A549 (cell line): ENCODE data around the gene ACTR6. TPM values are rescaled to one million over a fixed set of nuclear protein-coding genes. Genes with fewer than 3 reads are reported as not detected.
A peak's percentile ranks its signal among the peaks of the same experiment; 100 is the strongest.

Source experiments
- ATAC-seq, 2 experiments: fragments of 200-7000 bp in 1 of 2; fragments of >200 bp in 1 of 2; cut with Nextera tagmentation in 1 of 2; cut with Tn5 transposase in 1 of 2; 3 replicates each; pipeline versions ENCODE4 v1.8.0 to v1.9.1; 2018 to 2020; ENCODE audit warnings: mild to moderate bottlenecking in 1 of 2, moderate library complexity in 1 of 2
- CTCF ChIA-PET: fragments of 300-600 bp; sonication (Branson Sonifier 250); formaldehyde crosslinking; extraction: SDS; loops from one replicate; lab custom pipeline; 2021; ENCODE audit warnings: antibody characterized with exemption, inconsistent platforms; lab: Yijun Ruan, JAX
- POLR2A ChIA-PET: fragments of 350-600 bp; formaldehyde crosslinking; extraction: SDS; loops from one replicate; lab custom pipeline; 2021; ENCODE audit warnings: antibody characterized with exemption, inconsistent platforms; lab: Yijun Ruan, JAX
- DNase-seq, 2 experiments: peaks; one replicate each; pipeline versions ENCODE4 v3.0.0 to v3.0.0-alpha.2; 2011 to 2016; ENCODE audit warnings: low read depth in 1 of 2, low spot score in 1 of 2
- FAIRE-seq: peaks from 2 replicates; lab custom pipeline; 2011; peaks lifted over from hg19 to GRCh38; lab: Jason Lieb, UNC
- H3K27ac ChIP-seq, 2 experiments: fragments of >200 bp; sonication (Bioruptor Twin); formaldehyde crosslinking; 3 replicates each; pipeline ENCODE4 v1.5.1; 2016 to 2017
- H3K4me1 ChIP-seq: fragments of >200 bp; sonication (Bioruptor Twin); formaldehyde crosslinking; 3 replicates; pipeline ENCODE4 v1.6.1; 2016
- H3K4me2 ChIP-seq: fragments of >200 bp; sonication (Bioruptor Twin); formaldehyde crosslinking; 3 replicates; pipeline ENCODE4 v1.6.1; 2016
- H3K4me3 ChIP-seq: fragments of >200 bp; sonication (Bioruptor Twin); formaldehyde crosslinking; 3 replicates; pipeline ENCODE4 v1.5.1; 2016
- H3K9me3 ChIP-seq: fragments of >200 bp; sonication (Bioruptor Twin); formaldehyde crosslinking; 3 replicates; pipeline ENCODE4 v1.6.1; 2016
- CBX2 ChIP-seq: fragments of 200-600 bp; sonication (generic); IDR thresholded peaks from 2 replicates; pipeline ENCODE4 v1.6.1; 2016; ENCODE audit warnings: low read depth, mild to moderate bottlenecking, borderline replicate concordance
- CBX8 ChIP-seq: fragments of 200-600 bp; sonication (generic); IDR thresholded peaks from 2 replicates; pipeline ENCODE4 v1.6.1; 2016
- CEBPB ChIP-seq, 2 experiments: fragments of >200 bp in 1 of 2; sonication (Bioruptor Twin) in 1 of 2; formaldehyde crosslinking in 1 of 2; IDR thresholded peaks; 2 replicates each; pipeline ENCODE4 v1.6.1; 2012 to 2016
- EHMT2 ChIP-seq: fragments of 200-600 bp; sonication (generic); IDR thresholded peaks from 2 replicates; pipeline ENCODE4 v1.6.1; 2016; ENCODE audit warnings: antibody characterized with exemption, low read depth, mild to moderate bottlenecking, moderate library complexity
- ESRRA ChIP-seq: fragments of 150-350 bp; IDR thresholded peaks from 2 replicates; pipeline ENCODE4 v1.6.1; 2014; ENCODE audit warnings: mild to moderate bottlenecking, low read length, borderline replicate concordance
- FOXS1 ChIP-seq: fragments of 250-450 bp; sonication (Bioruptor Pico); IDR thresholded peaks from 2 replicates; pipeline ENCODE4 v1.5.0; 2020; ENCODE audit warnings: mild to moderate bottlenecking, moderate library complexity
- HES2 ChIP-seq: fragments of >200 bp; sonication (Bioruptor Twin); formaldehyde crosslinking; IDR thresholded peaks from 2 replicates; pipeline ENCODE4 v1.6.1; 2016
- HOXB5 ChIP-seq: fragments of 250-450 bp; sonication (Bioruptor Pico); IDR thresholded peaks from 2 replicates; pipeline ENCODE4 v1.5.0; 2020; ENCODE audit warnings: mild to moderate bottlenecking, moderate library complexity
- KDM1A ChIP-seq: fragments of 200-600 bp; sonication (generic); IDR thresholded peaks from 2 replicates; pipeline ENCODE4 v1.6.1; 2016; ENCODE audit warnings: low read depth, mild to moderate bottlenecking
- MAX ChIP-seq: IDR thresholded peaks from 2 replicates; pipeline ENCODE4 v1.6.1; 2012
- NFE2L2 ChIP-seq: fragments of 150-350 bp; conservative IDR thresholded peaks from 2 replicates; pipeline ENCODE4 v1.6.1; 2014; ENCODE audit warnings: low read length
- PHF8 ChIP-seq: fragments of 200-600 bp; sonication (generic); IDR thresholded peaks from 2 replicates; pipeline ENCODE4 v1.6.1; 2016; ENCODE audit warnings: low read depth, mild to moderate bottlenecking, antibody characterized with exemption, moderate library complexity, borderline replicate concordance
- POLR2A ChIP-seq: IDR thresholded peaks from 2 replicates; pipeline ENCODE4 v1.6.1; 2012; ENCODE audit warnings: mild to moderate bottlenecking, low read length
- POLR2AphosphoS2 ChIP-seq: conservative IDR thresholded peaks from 2 replicates; pipeline ENCODE4 v1.6.1; 2012; ENCODE audit warnings: low read length, improper control_type of control experiment, inconsistent platforms
- RARB ChIP-seq: fragments of 250-450 bp; sonication (Bioruptor Pico); IDR thresholded peaks from 2 replicates; pipeline ENCODE4 v1.8.0; 2021; ENCODE audit warnings: mild to moderate bottlenecking, moderate library complexity
- RCOR1 ChIP-seq: fragments of 150-350 bp; IDR thresholded peaks from 2 replicates; pipeline ENCODE4 v1.6.1; 2014; ENCODE audit warnings: antibody characterized with exemption, low read length, low read depth
- ZNF302 ChIP-seq: fragments of 250-450 bp; sonication (Bioruptor Pico); IDR thresholded peaks from 2 replicates; pipeline ENCODE4 v1.9.0; 2021; ENCODE audit warnings: inconsistent platforms, mild to moderate bottlenecking, moderate library complexity
- ZSCAN20 ChIP-seq: fragments of 250-450 bp; sonication (Bioruptor Pico); IDR thresholded peaks from 2 replicates; pipeline ENCODE4 v1.8.0; 2022; ENCODE audit warnings: mild to moderate bottlenecking, moderate library complexity
- WGBS: methylation state at CpG from one replicate; pipeline ENCODE4 v1.1.6; 2017; ENCODE audit errors: missing lambda C conversion rate; 5-methylcytosine and 5-hydroxymethylcytosine counted together
- polyA plus RNA-seq, 4 experiments: library from polyadenylated mRNA; depleted of rRNA in 3 of 4; stranded (reverse); fragments of >200 nt; fragmentation: RNase III in 1 of 4; extraction: RNeasy Plus Mini Kit Qiagen cat#74134 plus additional on column Dnase treatment in 1 of 4; gene quantifications; 2 replicates in 3 of 4; 3 replicates in 1 of 4; pipeline ENCODE4 v1.2.3, GENCODE V29; 2011 to 2017
- TF ChIP-seq, protein P1 (sequence below): fragments of >200 bp; sonication (Bioruptor Twin); formaldehyde crosslinking; IDR thresholded peaks from 3 replicates; pipeline ENCODE4 v1.6.1; 2016
- TF ChIP-seq, protein P2 (sequence below): IDR thresholded peaks from 2 replicates; pipeline ENCODE4 v1.6.1; 2012; ENCODE audit warnings: low read depth, borderline replicate concordance

The ACTR6 gene
- polyA plus RNA-seq, 2 of the 4 experiments (the other 2 are of a cell fraction): 37.0 to 50.1 TPM

DNA sequence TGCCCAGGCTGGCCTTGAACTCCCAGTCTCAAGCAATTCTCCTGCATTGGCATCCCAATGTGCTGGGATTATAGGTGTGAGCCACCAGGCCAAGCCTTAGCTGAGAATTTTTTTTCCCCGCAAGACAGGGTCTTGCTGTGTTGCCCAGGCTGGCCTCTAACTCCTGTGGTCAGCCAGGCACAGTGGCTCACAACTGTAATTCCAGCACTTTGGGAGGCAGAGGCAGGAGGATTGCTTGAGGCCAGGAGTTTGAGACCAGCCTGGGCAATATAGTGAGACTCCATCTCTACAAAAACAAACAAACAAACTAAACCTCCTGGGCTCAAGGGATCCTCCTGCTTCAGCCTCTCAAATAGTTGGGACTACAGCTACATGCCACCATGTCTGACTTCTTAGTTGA is 39.0 kb downstream of the ACTR6 start:
- CTCF ChIA-PET: interaction anchor here (1.4 kb wide), 1 partner anchor 27 kb away, joined by 5 read pairs; the partner anchor contains the start of genes DEPDC4 and SCYL2
- Histone ChIP-seq H3K9me3 (no peaks in the 10 kb centered on the region), H3K27ac (no peak overlapping the region)
- ATAC-seq: no peak
- no peak for FAIRE-seq
- POLR2A ChIA-PET: no interaction called here
- DNase-seq: no peak
- no peak for TF ChIP-seq HES2
- TF ChIP-seq, all 56 proteins: peak for 0
- Histone ChIP-seq H3K4me2 (no peak overlapping the region), H3K4me1 (peaks cover under 1% of the 10 kb centered on the region; the same call in 2 of the 3 replicates), H3K4me3 (no peak overlapping the region)
- 100% methylated on average over 1 of the region's 1 CpG for WGBS

DNA sequence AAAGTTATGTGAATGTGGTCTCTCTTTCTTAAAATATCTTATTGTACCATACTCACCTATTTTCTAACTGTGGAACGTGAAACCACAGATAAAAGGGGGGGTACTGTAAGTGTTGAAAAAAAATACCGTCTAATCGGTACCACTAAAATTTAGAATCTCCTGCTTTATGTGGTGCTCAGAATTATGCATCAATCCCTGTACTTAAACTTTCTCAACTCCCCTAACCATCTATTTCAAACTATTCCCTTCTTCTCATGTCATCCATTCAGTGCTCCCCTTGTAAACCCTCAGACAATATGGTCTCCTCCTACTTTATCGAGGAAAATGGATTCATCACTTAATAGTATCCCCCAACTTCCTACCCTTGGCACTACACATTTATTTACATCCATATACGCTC is 42.5 kb downstream of the ACTR6 start:
- no peak for ATAC-seq
- Histone ChIP-seq H3K4me1 (no peaks in the 10 kb centered on the region), H3K4me2 (no peak overlapping the region), H3K4me3 (no peak overlapping the region), H3K27ac (no peak overlapping the region), H3K9me3 (no peaks in the 10 kb centered on the region)
- CTCF ChIA-PET: interaction anchor here (1.2 kb wide), 1 partner anchor 9 kb away, joined by 3 read pairs; no protein-coding TSS in a partner anchor
- no peak for FAIRE-seq
- no peak for TF ChIP-seq FOXS1
- no peak for TF ChIP-seq POLR2A
- no peak for TF ChIP-seq EHMT2
- TF ChIP-seq CBX8: no peak
- TF ChIP-seq RARB: no peak
- TF ChIP-seq NFE2L2: no peak
- no peak for TF ChIP-seq KDM1A
- TF ChIP-seq CBX2: no peak
- TF ChIP-seq RCOR1: no peak
- no peak for TF ChIP-seq ESRRA
- TF ChIP-seq, protein P1, sequence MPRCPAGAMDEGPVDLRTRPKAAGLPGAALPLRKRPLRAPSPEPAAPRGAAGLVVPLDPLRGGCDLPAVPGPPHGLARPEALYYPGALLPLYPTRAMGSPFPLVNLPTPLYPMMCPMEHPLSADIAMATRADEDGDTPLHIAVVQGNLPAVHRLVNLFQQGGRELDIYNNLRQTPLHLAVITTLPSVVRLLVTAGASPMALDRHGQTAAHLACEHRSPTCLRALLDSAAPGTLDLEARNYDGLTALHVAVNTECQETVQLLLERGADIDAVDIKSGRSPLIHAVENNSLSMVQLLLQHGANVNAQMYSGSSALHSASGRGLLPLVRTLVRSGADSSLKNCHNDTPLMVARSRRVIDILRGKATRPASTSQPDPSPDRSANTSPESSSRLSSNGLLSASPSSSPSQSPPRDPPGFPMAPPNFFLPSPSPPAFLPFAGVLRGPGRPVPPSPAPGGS: no peak
- 87% methylated on average over 5 of the region's 5 CpGs for WGBS
- DNase-seq: no peak
- POLR2A ChIA-PET: no interaction called here

- POLR2A ChIA-PET: no interaction called here
- Histone ChIP-seq H3K4me2 (no peak overlapping the region), H3K4me1 (peaks cover 13% of the 10 kb centered on the region), H3K27ac (no peak overlapping the region), H3K9me3 (no peaks in the 10 kb centered on the region), H3K4me3 (no peak overlapping the region)
- DNase-seq (no peak), ATAC-seq (no peak), FAIRE-seq (no peak)
- 92% methylated on average over 4 of the region's 4 CpGs for WGBS
- TF ChIP-seq CEBPB (IDR thresholded peaks at IDR 0.05) (peak in 1 of 2 experiments; percentile 27; a peak in 1 of 4 replicates), MAX (no peak)
- CTCF ChIA-PET: no interaction called here
Observed at GRCh38 chr12:100247765-100248164, 47.1 kb downstream of the ACTR6 start.

DNA sequence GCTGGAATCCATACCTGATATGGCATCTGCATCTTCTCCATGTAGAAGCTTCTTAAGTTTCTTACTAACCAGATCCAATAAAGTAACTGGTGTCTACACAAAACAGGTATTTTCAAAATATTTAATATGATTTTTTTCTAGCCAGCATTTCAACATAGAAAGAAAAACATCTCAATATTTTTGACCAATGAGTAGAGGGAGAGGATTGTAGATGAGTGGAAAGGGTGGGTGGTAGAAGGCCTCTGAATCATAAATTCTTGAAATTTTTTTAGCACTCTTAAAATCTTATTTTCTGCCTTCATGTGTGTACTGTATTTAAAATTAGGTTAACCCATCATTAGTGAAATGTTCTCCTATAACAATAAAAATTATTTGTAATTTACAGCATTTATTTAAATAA is 48.3 kb downstream of the ACTR6 start:
- POLR2A ChIA-PET: no interaction called here
- DNase-seq (no peak), FAIRE-seq (no peak), ATAC-seq (no peak)
- CTCF ChIA-PET: interaction anchor here (1.0 kb wide), 1 partner anchor 14 kb away, joined by 4 read pairs; no protein-coding TSS in a partner anchor
- TF ChIP-seq, protein P2, sequence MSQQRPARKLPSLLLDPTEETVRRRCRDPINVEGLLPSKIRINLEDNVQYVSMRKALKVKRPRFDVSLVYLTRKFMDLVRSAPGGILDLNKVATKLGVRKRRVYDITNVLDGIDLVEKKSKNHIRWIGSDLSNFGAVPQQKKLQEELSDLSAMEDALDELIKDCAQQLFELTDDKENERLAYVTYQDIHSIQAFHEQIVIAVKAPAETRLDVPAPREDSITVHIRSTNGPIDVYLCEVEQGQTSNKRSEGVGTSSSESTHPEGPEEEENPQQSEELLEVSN: no peak
- no peak for TF ChIP-seq HOXB5 (CRISPR knock-in tag)
- TF ChIP-seq POLR2AphosphoS2: no peak
- TF ChIP-seq ZSCAN20 (CRISPR knock-in tag): no peak
- TF ChIP-seq ZNF302: no peak
- no peak for TF ChIP-seq PHF8
- Histone ChIP-seq H3K4me2 (no peak overlapping the region), H3K4me1 (peaks cover 13% of the 10 kb centered on the region), H3K27ac (no peak overlapping the region), H3K4me3 (no peak overlapping the region), H3K9me3 (no peaks in the 10 kb centered on the region)
